Activated effector memory CD4-positive, alpha-beta T cell treated with anti-CD3 and anti-CD28 coated beads, Interleukin-2, amount 50 U/mL, for 16 hours (primary cell): ENCODE results near the gene OR51D1.

Experiments used
- DNase-seq: peaks from one replicate; pipeline ENCODE4 v3.0.0-alpha.2; 2020

The OR51D1 gene

DNA sequence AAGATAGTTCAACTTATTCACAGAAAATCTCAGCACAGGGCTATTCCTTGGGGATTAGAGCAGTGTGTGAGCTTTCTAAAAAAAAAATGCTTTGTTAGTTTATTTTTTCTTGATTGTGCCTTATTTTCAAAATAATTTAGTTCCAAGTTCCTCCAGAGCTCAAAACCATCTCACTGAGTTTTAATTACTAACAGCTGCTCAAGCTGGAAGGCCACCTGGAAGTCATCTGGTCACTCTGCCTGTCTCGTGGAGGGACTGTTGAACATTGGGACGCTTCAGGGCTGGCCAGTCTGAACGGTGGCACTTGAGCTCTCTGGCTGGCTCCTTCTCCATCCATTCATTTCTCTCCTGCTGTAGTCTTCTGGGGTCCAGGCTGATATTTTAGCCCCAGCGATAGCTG, 10.5 kb downstream of the OR51D1 start:
- DNase-seq, result no peak

DNA sequence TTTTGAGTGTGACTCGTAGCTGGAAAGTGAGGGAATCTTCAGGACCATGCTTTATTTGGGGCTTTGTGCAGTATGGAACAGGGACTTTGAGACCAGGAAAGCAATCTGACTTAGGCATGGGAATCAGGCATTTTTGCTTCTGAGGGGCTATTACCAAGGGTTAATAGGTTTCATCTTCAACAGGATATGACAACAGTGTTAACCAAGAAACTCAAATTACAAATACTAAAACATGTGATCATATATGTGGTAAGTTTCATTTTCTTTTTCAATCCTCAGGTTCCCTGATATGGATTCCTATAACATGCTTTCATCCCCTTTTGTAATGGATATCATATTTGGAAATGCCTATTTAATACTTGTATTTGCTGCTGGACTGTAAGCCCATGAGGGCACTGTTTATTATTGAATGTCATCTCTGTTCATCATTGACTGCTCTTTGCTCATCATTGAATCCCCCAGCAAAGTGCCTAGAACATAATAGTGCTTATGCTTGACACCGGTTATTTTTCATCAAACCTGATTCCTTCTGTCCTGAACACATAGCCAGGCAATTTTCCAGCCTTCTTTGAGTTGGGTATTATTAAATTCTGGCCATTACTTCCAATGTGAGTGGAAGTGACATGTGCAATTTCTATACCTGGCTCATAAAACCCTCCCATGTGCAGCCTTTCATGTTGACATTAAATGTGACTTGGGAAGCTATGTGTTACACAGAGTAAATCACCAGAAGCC, 17.5 kb downstream of the OR51D1 start:
- DNase-seq, result no peak

DNA sequence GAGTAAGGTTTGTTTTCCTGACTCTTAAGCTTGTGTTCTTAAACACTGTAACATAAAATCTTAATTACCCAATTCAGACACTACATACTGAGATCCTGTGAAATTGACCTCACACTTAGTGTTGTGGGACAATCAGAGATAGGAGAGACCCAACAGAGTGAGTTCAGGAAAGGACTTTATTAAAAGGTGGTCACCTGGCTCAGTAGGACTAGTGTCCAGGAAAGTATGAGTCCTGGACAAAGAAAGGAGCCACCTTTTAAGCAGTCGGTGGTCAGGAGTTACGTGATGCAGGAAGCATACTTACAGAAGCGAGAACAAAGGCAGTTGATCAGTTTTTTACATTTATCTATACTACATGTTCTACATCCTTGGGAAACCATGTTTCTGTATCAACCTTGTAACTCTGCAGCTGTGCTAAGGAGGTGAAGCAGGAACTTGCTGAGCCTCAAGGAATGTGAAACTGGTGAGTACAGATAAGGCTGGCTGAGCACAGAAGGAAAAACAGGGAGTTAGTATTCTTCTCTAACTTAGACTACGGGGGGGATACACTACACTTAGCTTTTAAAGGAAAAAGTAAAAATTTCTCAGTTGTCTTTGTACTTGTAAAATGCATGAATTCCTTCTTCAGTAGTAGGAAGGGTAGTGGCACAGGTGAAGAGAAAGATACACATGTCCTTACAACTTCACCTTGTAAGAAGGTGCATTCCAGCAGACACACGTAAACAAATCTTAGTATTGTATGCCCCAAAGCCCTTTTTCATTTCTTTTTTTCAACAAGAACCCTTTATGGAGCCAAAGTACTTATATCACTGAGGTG, 21.6 kb downstream of the OR51D1 start:
- DNase-seq, result no peak

DNA sequence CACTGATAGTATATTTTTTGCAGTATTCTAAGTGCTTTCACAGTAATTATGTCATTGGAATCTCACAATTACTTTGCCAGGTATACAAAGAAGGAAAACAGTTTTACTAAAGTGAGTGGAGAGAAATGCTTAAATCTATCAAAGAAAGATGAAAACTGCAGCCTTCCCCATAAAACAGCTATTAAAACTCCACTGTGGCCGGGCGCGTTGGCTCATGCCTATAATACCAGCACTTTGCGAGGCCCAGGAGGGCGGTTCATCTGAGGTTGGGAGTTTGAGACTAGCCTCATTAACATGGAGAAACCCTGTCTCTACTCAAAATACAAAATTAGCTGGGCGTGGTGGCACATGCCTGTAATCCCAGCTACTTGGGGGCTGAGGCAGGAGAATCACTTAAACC, 25.6 kb downstream of the OR51D1 start:
- no peak for DNase-seq

DNA sequence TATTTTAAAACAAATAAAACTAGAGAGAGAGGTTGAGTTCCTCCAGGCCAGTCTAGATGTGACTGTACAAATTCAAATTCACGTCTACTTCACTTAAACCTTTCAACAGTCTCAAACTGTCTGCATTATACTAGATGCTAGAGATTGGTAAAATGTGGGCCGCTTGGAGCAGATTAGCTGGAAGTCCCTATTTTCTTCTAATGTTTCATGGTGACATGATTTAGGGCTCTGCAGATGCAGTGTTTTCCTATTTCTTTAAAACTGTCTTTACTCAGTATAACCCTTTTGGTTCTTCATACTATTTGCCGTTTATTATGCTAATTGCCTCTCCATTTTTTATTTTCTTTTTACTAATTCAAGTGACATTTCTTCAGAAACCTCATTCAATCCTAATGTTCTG, 26.9 kb downstream of the OR51D1 start:
- no peak for DNase-seq

DNA sequence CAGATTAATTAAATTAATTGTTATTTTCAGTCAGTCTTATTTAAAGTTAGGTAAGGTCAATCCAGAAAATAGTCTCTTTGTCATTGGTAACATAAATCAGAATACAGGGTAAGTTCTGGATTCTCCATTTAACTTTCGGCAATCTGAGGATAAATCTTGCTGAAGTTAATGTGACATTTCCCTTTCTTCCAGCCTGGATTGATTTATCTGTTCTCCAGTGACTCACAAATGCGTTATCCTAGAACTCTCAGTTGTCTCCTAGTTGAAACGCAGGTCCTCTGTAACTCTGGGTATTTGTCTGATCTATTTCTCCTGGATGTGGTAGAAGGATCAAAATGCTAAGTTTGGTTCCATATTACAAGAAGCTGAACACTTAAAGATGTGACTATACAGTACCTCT, 27.5 kb downstream of the OR51D1 start:
- no peak for DNase-seq

DNA sequence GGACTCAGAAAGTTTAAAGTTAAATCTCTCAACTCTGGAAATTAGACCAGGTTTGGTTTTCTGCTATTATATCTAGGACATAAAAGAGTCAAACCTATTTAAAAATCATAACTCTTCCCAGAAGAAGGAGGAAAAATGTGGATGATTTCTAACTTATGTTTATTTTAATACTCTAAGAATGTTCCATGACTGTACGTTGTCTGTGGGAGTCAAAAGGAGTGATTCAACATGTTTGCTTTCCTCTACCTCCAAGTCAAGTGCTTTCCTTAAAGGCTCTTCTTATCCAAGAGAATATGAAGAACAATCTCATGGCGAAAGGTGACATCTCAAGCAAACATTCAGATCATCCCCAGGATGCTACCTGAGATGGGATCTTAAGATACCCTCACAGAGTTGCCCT, 28.1 kb downstream of the OR51D1 start:
- no peak for DNase-seq

DNA sequence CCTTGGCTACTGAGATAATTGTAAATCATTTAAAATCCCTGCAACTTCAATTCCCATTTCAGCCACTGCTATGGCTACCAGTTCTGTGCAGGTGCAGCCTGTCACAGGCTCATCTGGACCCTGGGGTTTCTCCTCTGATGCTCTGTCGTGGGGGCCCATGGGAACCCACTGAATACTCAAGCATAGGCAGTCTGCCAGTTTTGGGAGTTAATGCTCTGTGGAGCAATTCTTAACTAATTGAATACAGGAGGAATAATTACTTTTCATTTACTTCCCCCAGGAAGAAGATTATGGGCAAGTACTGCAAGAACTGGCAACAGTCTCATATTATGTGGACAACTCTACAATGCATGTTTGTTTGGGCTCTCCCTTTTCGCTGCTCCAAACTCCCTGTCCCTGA, 34.5 kb downstream of the OR51D1 start:
- DNase-seq, result no peak

DNA sequence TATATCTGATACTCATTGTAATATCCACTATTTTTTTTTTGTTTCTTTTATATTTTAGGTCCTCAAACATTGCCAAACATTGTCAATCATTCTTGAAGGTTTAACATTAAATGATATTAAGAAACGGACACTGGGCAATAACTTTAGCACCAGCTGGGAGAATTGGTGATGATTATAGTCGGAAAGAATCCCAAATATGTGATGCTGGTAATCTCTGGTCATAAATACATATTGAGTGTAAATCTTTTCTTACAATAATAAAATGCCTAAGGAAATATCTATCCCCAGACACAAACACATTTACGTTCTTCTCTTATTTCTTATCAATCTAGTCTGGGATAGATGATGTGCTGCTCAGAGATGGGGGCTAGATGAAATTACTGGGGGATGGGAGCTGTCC, 35.2 kb downstream of the OR51D1 start:
- no peak for DNase-seq

DNA sequence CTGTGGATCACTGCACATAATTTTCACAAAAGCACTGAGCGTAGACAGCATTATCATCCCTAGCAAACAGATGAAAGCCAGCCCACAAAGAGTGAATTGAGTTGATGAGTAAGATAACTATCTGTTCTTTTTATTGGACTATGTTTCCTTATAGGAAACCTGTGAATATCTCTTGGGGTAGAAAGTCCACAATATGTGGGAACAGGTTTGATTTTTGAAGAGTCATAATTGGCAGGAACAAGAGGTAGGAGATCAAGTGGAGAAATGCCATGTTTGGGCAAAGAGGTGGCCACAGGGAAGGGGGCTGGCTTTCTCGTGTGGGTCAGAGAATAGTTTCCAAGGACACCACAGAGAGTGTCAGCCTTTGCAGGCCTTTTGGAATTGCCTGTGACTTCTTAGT, 36.5 kb downstream of the OR51D1 start:
- no peak for DNase-seq

DNA sequence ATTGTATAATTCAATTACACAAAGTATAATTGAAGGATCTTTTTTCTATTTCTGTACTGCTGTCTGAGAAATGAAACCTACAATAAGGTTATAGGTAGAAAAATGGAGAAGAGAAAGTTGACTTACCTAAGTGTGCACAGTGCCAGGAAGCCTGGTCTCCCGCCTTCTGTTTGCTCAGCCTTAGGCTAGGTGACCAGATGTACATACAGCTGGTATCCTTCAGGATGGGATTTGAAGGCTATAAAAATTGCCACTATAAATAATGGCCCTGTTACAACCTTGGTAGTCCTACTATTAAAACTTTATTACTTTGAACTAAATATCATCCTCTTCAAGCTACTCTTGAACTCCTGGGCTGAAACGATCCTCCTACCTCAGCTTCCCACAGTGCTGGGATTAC, 40.7 kb downstream of the OR51D1 start:
- DNase-seq, result no peak

DNA sequence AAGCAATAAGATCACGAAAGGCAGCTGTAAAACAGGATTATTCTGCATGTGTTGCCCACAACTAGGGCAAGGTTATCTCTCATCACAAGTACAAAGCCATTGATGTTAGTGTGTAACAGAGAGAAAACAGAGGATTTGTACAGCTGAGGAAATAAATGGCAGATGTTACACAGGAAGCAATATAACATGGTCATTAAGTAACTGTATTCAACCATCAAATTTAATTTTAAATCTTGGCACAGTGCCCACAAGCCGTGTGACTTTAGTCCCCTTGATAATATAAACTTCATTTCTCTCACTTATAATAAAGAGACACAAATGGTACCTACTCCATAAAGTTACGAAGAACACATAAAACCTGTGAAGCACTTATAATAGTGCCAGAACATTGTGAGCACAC, 43.1 kb downstream of the OR51D1 start:
- DNase-seq, result no peak

DNA sequence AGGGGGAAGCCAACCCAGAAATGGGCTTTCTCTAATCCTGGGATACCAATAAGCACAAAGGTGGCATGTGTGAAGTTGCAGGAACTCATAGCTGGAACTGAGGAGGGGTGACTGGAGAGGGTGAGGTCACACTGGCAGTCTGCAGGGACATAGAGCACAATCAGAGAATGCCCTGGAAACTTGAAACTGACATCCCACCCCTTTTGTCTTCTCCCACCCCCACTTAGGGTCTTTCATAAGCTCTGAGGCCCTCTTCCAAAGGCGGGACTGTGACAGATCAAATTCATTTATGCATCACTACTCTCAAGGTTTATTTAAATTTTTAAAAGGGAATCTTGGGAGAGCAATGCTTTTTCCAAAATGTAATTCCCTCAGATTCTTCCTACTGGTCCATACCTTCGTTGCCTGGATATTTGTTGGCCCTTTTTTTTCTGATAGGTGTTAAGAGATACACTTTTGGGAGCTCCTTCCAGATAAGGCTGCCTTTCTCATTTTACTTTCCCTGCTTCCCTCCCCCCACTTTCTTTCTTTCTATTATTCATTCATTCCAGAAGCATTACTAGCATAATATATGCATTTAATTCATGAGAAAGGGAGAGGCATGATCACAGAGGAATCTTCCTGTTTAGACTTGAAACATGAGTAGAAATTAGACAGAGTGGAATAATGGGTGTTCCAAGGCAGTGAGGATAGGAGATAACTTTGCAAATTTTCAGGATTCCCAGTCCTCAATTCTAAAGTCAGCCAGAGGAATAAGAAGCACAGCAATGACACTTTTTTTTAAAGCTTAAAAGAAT, 45.5 kb downstream of the OR51D1 start:
- DNase-seq, result no peak

DNA sequence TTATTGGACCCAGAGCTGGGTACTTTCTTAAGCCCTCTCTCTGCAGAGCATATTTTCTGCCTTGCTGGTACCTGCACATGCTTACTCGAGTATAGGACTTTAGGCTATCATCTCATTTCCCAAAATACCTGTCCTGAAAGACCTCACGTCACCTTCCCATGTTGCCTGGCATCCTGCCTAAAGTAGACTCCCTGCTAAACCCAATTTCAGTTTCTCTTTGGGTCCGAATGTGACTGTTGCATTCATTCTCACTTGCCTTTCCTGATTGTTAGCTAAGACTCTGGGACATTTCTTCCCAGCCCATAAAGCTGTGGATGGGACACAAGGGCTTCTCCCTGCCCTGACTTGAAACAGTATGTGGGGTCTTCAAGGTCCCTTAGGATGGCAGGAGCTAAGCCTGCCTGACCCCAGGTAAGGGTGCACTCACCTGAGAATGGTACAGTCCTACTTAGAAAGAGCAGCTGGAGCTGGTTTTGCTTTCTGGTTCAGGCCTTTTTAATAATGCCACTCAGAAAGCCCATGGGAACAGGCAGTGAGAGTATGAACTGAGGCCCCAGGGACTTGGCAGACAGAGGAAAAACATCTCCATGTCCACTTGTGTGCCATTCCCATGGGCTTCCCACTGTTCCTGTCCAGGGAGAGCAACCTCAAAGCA, 47.5 kb downstream of the OR51D1 start:
- DNase-seq, result no peak
